HG03095 (cell line): ENCODE data around the gene HHLA2.

Experiments used
- ATAC-seq: cut with Tn5 transposase; IDR thresholded peaks from one replicate; pipeline ENCODE4 v1.9.1; 2021; ENCODE audit warnings: moderate library complexity; ENCODE audit not compliant: unreplicated experiment

The HHLA2 gene

DNA sequence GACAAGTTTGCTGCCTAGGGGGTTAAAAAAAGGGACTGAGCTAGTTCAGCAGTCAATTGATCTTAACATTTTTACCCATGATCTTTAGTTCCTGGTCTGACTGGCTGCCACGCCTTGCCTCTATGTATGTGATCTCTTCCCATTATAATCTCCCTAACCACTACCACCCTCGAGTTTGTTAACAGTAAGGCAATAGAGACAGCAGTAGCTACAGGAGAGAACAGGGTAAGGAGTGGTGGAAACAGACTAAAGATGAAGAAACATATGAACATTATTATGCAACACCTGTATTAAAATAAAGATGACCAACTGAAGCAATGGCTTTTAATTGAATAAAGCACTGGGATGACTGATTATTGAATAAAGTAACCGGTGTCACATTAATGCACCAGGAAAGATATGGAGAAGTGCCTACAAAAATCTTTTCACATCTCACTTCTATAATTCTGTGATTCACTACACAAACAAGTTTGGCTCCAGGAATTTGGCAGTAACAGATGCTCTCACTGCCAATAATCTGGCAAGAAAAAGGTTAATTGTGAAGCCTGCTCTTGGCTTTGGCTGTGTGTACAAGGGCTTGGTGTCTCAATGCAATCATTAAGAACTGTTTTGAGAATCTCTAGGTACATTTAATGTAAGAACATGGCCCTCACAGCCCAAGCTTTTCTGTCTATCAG is 95.7 kb downstream of the HHLA2 start:
- no peak for ATAC-seq

DNA sequence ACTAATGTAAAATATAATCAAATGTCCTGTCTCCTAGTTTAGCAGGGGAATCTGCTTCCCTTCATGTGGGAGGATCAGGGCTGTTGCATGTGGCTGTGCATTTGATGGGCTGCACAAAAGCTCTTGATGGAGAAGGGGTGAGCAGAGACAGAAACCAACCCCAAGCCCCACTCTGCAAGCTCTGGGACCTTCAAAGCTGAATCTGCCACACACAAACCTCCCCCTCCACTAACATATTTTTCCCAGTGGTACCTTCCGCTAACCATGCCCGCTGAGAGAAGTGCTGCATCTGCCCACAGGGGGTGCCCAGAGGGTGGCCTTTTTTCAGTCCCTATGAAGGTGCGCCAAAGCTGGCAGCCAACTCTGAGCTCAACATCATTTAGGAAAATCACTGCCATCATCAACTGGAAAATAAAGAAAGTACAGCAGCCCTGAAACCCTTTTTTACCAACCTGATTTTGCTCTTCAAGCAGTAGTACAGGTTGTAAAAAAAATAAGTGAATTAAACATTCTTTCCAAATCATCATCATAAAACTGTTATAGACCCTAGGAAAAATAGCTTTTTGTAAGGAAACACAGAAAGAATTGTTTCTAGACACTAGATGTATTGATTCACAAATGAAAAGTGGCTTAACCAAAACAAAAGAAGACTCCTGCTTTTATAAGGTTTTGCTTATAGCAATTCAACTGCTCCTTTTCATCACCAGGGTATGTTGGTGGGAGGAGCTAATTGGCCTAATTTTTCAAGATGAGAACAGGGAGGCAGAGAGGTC is 97.0 kb downstream of the HHLA2 start:
- no peak for ATAC-seq

DNA sequence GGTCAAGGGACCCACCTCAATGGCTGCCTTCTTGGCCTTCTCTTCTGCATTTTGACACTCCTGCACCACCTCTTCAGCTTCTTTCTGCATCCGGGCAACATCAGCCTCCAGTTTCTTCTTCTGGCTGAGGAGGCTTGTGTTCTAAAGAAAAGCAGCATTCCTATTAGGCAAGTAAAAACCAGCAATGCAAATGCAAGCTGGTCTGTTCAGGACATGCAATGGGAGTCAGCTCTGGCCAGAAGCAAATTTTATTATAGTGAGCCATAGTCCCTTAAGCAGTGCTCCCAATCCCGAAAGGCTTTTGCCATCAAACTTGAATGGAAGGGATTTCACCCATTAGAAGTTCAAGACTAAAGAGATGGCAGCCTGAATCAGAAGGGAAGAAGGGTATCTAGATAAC is 97.7 kb downstream of the HHLA2 start:
- no peak for ATAC-seq

DNA sequence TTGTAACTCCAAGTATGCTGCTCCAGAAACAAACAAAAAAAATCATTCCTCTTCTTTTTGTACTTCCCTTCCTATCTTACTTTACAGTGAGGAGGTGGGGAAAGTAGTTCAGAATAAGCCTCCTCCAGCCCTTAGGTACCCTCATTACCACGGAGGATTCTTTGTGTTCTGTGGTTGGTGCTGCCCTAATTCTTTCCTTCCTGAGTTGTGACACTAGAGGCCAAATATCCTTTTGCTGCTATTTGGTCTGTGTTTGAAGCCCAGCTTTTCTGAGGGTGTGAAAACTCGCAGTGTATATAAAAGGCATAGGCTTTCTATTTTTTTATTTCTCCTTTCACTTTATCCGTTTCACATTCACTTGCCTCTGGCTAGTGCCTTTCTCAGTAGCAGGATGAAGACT is 98.2 kb downstream of the HHLA2 start:
- ATAC-seq: no peak

DNA sequence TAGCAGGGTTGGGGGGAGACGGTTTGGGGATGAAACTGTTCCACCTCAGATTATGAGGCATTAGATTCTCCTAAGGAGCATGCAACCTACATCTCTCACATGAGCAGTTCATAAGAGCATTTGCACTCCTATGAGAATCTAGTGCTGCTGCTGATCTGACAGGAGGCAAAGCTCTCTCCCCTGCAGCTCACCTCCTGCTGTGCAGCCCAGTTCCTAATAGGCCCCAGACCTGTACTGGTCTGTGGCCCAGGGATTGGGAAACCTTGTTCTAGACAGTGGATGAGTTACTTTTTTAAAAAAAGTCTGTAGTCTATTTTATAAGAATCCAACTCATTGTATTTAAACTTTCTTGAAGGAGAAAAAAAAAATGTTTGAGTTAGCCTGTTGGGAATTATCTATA is 100.0 kb downstream of the HHLA2 start:
- no peak for ATAC-seq

DNA sequence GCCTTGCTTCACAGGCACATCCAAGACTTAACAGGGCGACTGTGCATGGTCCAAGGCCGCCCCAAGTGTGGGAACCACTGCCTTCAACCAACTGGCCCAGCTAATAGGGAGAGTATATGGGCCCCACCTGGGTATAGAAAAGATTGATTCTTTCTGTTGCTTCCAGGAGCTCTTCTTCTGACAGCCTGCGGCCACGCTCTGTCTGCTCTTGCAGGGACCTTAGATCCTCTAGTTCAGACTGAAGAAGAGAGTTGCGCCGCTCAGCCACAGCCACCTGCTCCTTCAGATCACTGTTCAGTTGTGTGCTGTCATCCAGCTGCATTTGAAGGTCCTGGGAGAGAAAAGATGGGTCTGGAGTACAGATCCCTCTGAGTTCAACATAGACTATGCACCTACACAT is 102.2 kb downstream of the HHLA2 start:
- no peak for ATAC-seq

DNA sequence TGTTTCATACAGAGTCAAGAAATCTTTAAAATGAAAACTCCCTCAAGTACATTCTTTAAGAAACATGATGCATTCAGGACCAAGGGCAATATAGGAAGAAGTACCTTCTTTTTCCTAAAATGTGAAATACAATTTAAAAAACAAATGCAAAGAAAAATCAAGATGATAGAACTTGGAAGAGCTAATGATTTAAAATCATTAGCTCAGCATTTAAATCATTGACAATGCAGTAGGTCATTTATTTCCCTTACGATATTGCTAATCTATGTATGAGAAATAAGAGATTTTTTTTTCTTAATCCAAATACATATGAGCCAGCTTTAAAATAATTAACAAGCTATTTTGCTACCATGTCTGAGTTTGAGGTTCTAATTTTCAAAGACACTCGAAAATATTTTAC is 105.5 kb downstream of the HHLA2 start:
- ATAC-seq: no peak

DNA sequence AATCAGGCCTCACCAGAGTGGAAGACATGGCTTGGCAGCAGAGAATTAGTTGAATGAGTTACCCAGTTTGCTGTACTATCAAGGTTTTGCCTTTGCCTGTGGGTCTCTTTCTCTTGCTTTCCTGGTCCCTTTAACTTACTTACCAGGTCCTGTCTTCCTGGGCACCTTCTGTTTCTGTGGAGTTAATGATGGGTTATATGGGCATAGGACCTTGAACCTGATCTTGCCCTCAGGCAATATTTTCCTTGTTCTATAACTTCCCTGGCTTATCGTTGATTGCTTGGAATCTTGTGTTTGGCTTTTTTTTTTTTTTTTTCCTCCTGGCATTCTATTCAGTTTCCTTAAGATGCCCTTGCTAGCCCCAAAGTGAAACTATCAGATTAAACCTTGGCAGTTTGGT is 106.8 kb downstream of the HHLA2 start:
- no peak for ATAC-seq

DNA sequence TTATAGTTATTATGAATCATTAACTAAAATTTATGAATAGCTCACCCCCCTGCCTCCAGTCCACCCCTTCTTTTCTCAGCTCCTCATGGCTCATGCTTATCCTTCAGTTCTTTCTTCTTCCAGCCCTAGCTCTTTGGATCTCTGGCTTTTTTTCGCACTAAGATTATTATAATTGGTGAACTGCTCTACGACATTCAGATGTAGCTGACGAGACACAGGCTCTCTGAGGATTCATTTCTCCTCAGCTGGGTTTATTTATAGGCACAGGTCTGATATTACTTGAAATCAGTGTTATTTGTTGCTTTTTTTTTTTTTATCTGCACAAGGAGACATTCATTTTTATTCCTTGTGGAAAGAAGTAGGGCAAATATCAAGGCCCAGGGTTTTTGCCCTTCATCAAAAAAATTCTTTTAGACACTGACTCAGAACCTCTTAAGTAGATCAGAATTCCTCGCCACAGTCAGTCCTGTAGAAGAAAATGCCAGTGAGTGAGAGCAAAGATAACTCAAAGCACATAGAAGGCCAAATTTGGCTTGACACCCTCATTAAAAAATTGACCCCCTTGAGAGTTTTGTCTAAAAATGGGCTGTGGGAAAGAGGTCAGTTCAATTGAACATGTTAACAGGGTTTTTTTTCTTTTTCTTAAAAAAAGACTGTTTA is 107.5 kb downstream of the HHLA2 start:
- no peak for ATAC-seq

DNA sequence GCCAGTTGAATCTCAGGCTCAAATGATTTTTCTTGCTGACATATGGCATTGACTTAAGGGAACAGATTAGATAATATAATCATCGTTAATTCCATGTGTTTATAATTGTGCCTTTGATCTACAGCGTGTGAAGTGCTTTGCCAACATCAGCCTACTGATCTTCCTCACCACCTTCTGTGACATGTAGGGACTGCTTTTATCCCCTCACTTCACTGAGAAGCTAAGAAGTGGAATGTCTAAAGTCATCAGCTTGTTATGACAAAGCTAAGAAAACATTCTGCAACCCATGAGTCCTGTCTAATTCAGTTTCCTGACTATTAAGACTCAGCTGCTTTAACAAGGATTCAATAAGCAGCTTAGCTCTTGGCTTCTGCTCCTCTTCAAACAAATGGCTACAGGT is 108.0 kb downstream of the HHLA2 start:
- ATAC-seq: no peak

DNA sequence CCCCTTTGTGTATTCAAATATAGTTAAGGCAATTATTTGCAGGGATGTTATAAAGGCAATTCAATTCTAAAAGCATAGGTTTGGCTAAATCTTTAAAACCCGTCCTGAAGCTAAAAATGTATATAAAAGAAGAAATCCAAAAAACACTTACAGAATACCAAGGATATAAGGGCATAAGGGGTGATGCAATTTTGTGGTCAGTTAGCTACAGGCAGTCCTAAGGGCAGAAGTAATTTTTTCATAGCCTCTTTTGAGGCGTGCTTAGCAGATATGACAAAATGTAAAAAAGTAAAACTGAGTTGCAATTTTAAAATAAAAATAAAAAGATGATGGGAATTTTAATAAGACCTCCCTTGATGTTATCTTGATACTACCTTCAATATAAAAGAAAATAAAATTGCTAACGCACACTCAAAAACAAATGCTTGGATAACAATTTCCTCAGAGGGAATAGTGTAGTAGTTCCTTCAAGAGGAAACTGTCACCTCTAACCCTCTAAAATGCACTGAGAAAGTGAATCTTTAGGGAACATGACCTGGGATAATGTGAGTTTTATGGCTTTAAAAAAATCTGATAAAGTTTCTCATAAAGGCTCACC is 109.8 kb downstream of the HHLA2 start:
- no peak for ATAC-seq

DNA sequence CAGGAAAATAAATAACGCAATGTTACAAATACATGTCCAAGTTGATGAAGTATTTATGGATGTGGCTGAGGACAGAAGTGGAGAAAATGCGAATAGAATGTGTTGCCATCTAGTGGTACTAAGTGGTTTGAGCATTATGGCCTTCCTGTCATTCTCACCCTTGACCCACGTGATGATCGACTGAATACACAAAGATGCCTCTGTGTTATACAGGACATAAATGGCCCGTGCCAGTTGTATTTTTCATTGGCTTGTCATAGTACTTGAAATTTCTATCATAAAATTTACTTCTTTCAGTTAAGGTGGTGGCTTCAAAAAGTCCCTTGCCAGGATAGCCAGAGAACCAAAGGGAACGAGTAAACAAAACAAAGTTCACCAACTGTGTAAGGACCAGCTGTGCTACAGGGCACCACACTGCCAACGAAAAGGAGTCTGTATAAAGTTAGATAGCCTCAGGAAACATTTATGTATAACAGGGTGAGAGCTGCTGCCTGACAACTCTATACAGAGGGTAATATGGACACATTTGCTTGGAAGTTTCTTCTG is 110.4 kb downstream of the HHLA2 start:
- peak; percentile 97 for ATAC-seq

DNA sequence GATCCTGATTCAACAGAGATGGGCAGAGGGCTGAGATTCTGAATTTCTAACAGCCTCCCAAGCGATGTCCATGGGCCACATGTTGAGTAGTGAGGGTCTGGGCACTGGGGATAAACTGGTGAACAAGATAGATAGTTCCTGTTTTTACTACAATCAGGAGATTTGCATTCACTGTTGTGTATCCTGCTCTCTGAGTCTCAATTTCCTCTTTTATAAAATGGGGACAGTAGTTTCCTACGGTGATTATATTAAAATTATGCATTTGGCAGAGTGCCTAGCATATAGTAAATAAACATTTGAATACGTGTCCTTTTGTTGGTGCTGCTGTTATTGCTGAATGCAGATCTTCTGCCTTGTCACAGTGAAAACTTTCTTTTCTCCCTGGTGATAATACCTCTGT is 111.5 kb downstream of the HHLA2 start:
- ATAC-seq: no peak

DNA sequence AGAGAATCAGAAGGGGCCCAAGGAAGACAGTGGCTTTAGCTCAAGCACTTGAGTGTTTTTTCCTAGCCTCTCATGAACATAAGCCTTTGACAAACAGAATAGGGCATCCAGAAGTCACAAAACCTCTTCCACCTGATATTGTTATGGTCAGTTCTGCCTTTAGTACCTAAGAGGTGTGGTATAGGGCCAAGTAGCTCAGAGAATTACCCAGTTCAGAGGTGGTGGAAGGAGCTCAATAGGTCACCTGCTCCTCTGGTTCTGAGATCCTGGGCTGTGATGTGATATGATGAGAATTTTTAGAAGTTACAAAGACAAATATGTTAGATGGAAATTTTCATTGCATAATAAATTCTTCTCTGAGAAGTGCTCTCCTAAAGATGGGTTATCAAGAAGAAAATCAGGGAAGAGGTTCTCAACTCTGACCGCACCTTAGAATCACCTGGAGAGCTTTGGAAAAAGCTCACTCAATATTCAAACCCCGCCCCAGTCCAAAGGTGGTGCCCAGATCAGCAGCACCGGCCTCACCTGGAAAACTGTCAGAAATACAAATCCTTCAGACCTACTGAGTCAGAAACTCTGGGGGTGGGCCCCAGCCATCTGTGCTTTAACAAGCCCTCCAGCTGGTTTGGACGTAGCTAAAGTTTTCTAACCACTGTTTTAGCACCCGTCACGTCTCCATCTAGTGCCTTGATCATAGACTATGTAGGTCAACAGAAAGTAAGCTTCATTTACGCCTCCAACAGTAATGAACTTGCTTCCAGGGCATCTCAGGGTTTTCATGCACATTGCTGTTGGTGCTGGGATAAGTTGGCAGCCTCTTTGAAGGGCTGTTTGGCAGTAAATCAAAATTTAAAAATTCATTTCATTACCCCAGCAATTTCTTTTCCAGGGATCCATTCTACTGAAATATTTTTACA is 112.8 kb downstream of the HHLA2 start:
- ATAC-seq: no peak

DNA sequence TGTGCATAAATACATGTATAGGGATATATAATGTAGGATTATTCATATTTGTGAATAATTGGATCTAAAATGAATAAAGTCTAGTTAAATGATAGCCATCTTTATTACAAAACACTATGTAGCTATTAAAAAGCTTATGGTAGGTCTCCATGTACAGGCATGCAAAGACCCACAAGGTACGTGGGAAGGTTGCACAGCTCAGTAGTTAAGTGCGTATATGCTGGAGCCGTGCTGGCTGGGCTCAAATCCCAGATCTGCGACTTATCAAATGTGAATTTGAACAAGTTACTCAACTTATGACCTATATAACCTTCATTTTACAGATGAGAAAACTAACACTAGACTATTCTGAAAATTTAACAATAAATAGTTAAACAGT is 113.4 kb downstream of the HHLA2 start:
- ATAC-seq: no peak

DNA sequence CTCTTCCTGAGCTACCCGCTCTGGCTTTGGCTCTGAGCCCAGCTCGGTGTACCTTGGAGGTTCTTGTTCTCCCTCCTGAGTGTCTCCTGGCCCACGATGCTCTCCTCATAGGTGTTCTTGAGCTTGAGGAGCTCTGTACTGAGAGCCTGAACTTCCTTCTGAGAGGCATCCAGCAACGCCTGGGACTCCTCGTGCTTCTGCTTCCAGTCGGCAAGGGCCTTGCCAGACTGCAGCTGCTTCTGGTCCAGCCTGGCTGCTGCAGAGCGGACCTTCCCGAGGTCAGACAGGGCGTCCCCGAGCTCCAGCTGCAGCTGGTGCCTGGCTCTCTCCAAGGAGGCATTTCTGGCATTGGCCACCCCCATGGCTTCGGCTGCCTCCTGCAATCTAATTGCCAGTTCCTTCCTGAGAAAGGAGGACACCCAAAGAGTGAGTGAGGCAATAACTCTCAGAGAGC is 114.2 kb downstream of the HHLA2 start:
- ATAC-seq: no peak

DNA sequence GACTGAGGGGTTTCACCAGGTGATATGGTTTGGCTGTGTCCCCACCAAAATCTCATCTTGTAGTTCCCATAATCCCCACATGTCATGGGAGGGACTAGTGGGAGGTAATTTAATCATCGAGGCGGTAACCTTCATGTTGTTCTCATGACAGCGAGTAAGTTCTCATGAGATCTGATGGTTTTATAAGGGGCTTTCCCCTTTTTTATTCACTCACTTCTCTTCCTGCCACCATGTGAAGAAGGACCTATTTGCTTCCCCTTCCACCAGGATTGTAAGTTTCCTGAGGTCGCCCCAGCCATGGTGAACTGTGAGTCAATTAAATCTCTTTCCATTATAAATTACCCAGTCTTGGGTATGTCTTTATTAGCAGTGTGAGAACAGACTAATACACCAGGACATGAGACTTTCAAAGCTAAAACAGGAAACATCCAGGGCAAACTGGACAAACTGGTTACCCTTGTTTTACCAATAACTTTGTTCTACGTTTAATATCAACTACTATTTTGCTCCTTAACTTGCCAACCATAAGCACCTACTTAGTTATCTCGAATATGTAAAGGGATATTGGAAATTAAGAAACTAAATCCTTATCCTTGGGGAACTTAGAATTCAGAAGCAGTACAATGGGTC is 115.9 kb downstream of the HHLA2 start:
- ATAC-seq: no peak

DNA sequence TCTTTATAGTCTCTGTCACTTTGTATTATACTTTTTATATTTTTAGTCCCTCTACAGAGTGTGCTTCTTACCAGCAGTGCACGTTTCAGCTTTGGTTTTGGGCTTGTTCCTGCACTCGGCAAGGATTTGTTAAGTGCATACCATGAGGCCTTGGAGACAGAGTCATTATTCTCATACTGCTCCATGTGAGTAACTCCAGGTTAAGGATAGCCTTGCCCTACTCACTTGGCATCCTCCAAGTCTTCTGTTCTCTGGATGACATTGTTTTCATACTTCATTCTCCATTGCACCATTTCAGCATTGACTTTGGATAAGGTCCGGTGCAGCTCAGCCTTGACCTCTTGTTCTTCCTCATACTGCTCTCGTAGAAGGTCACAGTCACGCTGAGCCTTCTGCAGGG is 117.7 kb downstream of the HHLA2 start:
- no peak for ATAC-seq

DNA sequence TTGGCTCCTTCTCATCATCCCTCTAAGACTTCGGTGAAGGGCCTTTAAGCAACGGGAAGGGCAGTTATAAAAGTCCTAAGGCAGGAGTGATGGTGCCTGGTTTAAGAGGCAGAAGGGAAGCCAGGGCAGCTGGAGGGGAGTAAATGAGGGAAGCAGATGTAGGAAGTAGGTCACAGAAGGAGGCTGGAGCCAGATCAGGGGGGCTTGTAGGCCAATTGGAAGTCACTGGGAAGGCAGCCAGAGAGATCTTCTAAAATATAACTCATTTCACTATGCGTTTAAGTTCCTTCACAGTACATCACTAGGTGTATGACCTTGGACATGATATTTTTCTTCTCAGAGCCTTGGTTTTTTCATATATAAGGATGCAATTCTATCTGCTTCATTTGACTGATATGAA is 119.3 kb downstream of the HHLA2 start:
- ATAC-seq: no peak
